ENCODE data around the gene TNFSF11.

GRCh38 chr13:42643076-42643475 lies 69.1 kb downstream of the TNFSF11 start:
- TF ChIP-seq CTCF (IDR thresholded peaks at IDR 0.05; ENCODE audit: low read depth, low read length) (no peak), EZH2phosphoT487 (IDR thresholded peaks at IDR 0.05; ENCODE audit: low read depth) (no peak)
